ENCODE results near the gene ELP5. TPM values are rescaled to one million over a fixed set of nuclear protein-coding genes. Genes with fewer than 3 reads are reported as not detected.

Gene ELP5
- total and polyA plus RNA-seq, 2 experiments from 2014 or later = 38.3 to 41.4 TPM

DNA sequence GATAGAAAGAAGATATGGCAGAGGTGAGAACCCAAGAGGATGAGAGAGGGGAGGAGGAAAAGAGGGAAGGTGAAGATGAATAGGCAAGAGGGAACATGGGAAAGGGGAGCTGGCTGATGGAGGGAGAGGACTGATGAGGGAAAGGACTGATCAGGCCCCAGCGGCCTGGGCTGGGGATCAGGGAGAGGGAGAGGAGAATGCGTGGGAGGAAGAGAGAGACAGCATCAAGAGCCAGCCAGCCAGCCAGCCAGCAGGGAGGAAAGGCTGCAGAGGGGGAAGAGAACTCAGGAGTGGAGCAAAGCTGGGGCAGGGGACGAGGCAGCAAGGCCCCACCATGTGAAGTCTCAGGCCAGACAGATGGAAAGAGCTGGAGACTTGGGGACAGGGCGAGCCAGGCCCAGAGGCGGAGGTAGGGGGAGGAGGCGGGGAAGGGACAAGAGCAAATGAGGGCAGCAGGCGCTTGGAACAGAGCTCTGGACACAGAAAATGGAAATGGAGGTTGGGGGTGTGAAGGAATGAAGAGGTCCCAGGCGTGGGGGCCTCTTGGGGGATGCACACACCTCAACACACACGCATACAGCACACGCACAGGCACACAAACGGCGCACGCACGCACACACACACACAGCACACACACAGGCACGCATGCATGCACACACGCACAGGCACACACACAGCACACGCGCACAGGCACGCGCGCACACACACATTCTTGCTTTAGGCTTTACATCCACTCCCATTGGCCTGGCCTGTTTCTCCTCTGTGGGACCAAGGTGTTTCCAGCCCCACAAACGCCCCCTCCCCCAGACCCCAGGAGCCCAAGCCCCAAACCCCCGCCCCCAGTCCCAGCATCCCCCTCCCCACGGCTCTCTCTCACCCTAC is 44.7 kb upstream of the ELP5 start:
- peaks cover 17% of the 10 kb centered on the region for H3K27me3 Mint-ChIP-seq (ENCODE audit: insufficient read depth, low read depth, poor library complexity)
- peak overlapping the region; percentile 83; the same call in 1 of the 2 replicates for H3K27ac Mint-ChIP-seq
- Histone ChIP-seq H3K4me1 (ENCODE audit: insufficient read depth) (peaks cover 43% of the 10 kb centered on the region), H3F3A (replicated peaks; ENCODE audit: low read depth) (peaks cover 25% of the 10 kb centered on the region), H3K4me3 (peak overlapping the region; percentile 67), H3K9me2 (ENCODE audit: insufficient read depth) (no peaks in the 10 kb centered on the region), H4K20me1 (replicated peaks; ENCODE audit: insufficient read depth) (peaks cover 10% of the 10 kb centered on the region), H3K27ac (ENCODE audit: low read depth) (no peak overlapping the region), H2AFZ (no peak overlapping the region), H3K36me3 (ENCODE audit: insufficient read depth) (peaks cover 9% of the 10 kb centered on the region), H3K4me2 (peak overlapping the region; percentile 80), H3K79me2 (replicated peaks; ENCODE audit: insufficient read depth) (peaks cover 47% of the 10 kb centered on the region), H3K27me3 (ENCODE audit: insufficient read depth) (no peaks in the 10 kb centered on the region)
- peak overlapping the region; percentile 69 for H3K4me3 Mint-ChIP-seq
- H3K4me1 Mint-ChIP-seq = peaks cover 63% of the 10 kb centered on the region
- DNase-seq (ENCODE audit: low spot score) (no peak), ATAC-seq (no peak)
- no peak for TF ChIP-seq POLR2AphosphoS5 (IDR thresholded peaks at IDR 0.05; ENCODE audit: low read depth)
- TF ChIP-seq STAT1 (IDR thresholded peaks at IDR 0.05; ENCODE audit: unreplicated experiment) = no peak
- no peak for TF ChIP-seq NANOG (IDR thresholded peaks at IDR 0.05; ENCODE audit: borderline replicate concordance)
- TF ChIP-seq, protein P1, sequence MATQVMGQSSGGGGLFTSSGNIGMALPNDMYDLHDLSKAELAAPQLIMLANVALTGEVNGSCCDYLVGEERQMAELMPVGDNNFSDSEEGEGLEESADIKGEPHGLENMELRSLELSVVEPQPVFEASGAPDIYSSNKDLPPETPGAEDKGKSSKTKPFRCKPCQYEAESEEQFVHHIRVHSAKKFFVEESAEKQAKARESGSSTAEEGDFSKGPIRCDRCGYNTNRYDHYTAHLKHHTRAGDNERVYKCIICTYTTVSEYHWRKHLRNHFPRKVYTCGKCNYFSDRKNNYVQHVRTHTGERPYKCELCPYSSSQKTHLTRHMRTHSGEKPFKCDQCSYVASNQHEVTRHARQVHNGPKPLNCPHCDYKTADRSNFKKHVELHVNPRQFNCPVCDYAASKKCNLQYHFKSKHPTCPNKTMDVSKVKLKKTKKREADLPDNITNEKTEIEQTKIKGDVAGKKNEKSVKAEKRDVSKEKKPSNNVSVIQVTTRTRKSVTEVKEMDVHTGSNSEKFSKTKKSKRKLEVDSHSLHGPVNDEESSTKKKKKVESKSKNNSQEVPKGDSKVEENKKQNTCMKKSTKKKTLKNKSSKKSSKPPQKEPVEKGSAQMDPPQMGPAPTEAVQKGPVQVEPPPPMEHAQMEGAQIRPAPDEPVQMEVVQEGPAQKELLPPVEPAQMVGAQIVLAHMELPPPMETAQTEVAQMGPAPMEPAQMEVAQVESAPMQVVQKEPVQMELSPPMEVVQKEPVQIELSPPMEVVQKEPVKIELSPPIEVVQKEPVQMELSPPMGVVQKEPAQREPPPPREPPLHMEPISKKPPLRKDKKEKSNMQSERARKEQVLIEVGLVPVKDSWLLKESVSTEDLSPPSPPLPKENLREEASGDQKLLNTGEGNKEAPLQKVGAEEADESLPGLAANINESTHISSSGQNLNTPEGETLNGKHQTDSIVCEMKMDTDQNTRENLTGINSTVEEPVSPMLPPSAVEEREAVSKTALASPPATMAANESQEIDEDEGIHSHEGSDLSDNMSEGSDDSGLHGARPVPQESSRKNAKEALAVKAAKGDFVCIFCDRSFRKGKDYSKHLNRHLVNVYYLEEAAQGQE (IDR thresholded peaks at IDR 0.05; ENCODE audit: unreplicated experiment) = no peak
- TF ChIP-seq ZNF331 (CRISPR knock-in tag; IDR thresholded peaks at IDR 0.05; ENCODE audit: low read depth) = no peak
- no peak for TF ChIP-seq CREB1 (CRISPR knock-in tag; IDR thresholded peaks at IDR 0.05; ENCODE audit: low read depth)
- TF ChIP-seq, protein P2, sequence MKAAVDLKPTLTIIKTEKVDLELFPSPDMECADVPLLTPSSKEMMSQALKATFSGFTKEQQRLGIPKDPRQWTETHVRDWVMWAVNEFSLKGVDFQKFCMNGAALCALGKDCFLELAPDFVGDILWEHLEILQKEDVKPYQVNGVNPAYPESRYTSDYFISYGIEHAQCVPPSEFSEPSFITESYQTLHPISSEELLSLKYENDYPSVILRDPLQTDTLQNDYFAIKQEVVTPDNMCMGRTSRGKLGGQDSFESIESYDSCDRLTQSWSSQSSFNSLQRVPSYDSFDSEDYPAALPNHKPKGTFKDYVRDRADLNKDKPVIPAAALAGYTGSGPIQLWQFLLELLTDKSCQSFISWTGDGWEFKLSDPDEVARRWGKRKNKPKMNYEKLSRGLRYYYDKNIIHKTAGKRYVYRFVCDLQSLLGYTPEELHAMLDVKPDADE (IDR thresholded peaks at IDR 0.05) = no peak
- peaks cover 20% of the 10 kb centered on the region for H3K36me3 Mint-ChIP-seq (ENCODE audit: low read depth)
- H3K9me3 Mint-ChIP-seq = no peaks in the 10 kb centered on the region; the same call in 2 of the 3 replicates

DNA sequence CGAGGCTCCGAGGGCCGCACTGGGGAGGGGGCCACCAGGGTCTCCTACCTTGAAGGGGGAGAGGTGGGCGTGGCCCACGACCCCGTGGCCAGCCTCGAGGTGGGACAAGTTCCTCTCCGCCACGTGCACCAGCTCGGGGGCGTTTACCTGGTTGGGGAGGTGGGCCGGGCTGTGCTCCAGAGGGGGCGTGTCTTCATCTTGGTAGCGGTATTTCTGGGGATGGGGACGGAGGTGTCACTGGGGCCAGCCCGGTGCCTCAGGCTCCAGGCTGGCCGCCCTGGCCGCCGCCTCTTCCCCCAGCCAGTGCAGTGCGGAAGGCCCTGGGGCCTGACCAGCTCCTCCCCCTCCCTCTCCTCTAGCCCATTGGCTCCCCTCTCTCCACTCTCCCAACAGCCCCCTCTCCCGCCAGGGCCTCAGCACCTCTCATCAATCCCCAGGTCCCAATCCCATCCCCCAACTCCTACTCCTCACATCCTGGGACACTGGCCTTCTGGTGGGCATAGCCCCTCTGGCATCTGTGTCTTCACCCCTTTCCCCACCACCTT is 43.9 kb upstream of the ELP5 start:
- Mint-ChIP-seq H3K36me3 (ENCODE audit: low read depth) (peaks cover 13% of the 10 kb centered on the region), H3K27ac (peak overlapping the region; percentile 57), H3K4me1 (peaks cover 65% of the 10 kb centered on the region), H3K4me3 (peak overlapping the region; percentile 69), H3K27me3 (ENCODE audit: insufficient read depth, low read depth, poor library complexity) (peaks cover 14% of the 10 kb centered on the region), H3K9me3 (no peaks in the 10 kb centered on the region; the same call in 2 of the 3 replicates)
- TF ChIP-seq, protein P3, sequence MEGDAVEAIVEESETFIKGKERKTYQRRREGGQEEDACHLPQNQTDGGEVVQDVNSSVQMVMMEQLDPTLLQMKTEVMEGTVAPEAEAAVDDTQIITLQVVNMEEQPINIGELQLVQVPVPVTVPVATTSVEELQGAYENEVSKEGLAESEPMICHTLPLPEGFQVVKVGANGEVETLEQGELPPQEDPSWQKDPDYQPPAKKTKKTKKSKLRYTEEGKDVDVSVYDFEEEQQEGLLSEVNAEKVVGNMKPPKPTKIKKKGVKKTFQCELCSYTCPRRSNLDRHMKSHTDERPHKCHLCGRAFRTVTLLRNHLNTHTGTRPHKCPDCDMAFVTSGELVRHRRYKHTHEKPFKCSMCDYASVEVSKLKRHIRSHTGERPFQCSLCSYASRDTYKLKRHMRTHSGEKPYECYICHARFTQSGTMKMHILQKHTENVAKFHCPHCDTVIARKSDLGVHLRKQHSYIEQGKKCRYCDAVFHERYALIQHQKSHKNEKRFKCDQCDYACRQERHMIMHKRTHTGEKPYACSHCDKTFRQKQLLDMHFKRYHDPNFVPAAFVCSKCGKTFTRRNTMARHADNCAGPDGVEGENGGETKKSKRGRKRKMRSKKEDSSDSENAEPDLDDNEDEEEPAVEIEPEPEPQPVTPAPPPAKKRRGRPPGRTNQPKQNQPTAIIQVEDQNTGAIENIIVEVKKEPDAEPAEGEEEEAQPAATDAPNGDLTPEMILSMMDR (conservative IDR thresholded peaks at IDR 0.05; ENCODE audit: low read depth in 2 of 2) = 0 out of 4 replicates have a peak, but pooled peaks of 1 of the 2 experiments have one; percentile 0
- no peak for TF ChIP-seq ZNF331 (CRISPR knock-in tag; IDR thresholded peaks at IDR 0.05; ENCODE audit: low read depth)
- Histone ChIP-seq H2AFZ (no peak overlapping the region), H3K4me1 (ENCODE audit: insufficient read depth) (peaks cover 46% of the 10 kb centered on the region), H3F3A (replicated peaks; ENCODE audit: low read depth) (peaks cover 22% of the 10 kb centered on the region), H4K20me1 (replicated peaks; ENCODE audit: insufficient read depth) (peaks cover 10% of the 10 kb centered on the region), H3K79me2 (replicated peaks; ENCODE audit: insufficient read depth) (peaks cover 54% of the 10 kb centered on the region), H3K9me2 (ENCODE audit: insufficient read depth) (no peaks in the 10 kb centered on the region), H3K4me2 (peak overlapping the region; percentile 80), H3K27me3 (ENCODE audit: insufficient read depth) (no peaks in the 10 kb centered on the region), H3K36me3 (ENCODE audit: insufficient read depth) (peaks cover 1% of the 10 kb centered on the region; the same call in 1 of the 2 replicates), H3K27ac (ENCODE audit: low read depth) (peak overlapping the region; percentile 90; the same call in 1 of the 2 replicates), H3K4me3 (peak overlapping the region; percentile 67)
- peak; percentile 62 for ATAC-seq
- peak; percentile 87 for DNase-seq (ENCODE audit: low spot score)

Measured in GM23338 (cell line).